HG03558 (cell line): ENCODE measurements around the gene SPAG16.

Source experiments
- ATAC-seq: cut with Tn5 transposase; IDR thresholded peaks from one replicate; pipeline ENCODE4 v1.9.1; 2021; ENCODE audit warnings: moderate number of reproducible peaks; ENCODE audit not compliant: unreplicated experiment; ENCODE audit errors: extremely low read depth

Gene SPAG16

GRCh38 chr2:213284105-213285090, at the start of gene SPAG16:
SPAG16 (plus strand) TSS chr2:213284464.
- ATAC-seq: peak; percentile 99

- no peak for ATAC-seq
Measured at GRCh38 chr2:213234641-213235040, 49.6 kb upstream of the SPAG16 start.

- ATAC-seq: no peak
Measured at GRCh38 chr2:213235741-213236140, 48.5 kb upstream of the SPAG16 start.

- ATAC-seq: no peak
Measured at GRCh38 chr2:213237251-213237650, 47.0 kb upstream of the SPAG16 start.

GRCh38 chr2:213237787-213238186, 46.5 kb upstream of the SPAG16 start:
- ATAC-seq: no peak

- ATAC-seq: peak; percentile 39
Measured at GRCh38 chr2:213238753-213239495, 45.3 kb upstream of the SPAG16 start.

- no peak for ATAC-seq
Measured at GRCh38 chr2:213241817-213242216, 42.4 kb upstream of the SPAG16 start.

- no peak for ATAC-seq
Measured at GRCh38 chr2:213242653-213243052, 41.6 kb upstream of the SPAG16 start.

GRCh38 chr2:213243189-213244044, 40.8 kb upstream of the SPAG16 start:
- no peak for ATAC-seq

- no peak for ATAC-seq
Measured at GRCh38 chr2:213246497-213247281, 37.6 kb upstream of the SPAG16 start.

- no peak for ATAC-seq
Measured at GRCh38 chr2:213247566-213247965, 36.7 kb upstream of the SPAG16 start.

- no peak for ATAC-seq
Measured at GRCh38 chr2:213248637-213249036, 35.6 kb upstream of the SPAG16 start.

- no peak for ATAC-seq
Measured at GRCh38 chr2:213249502-213249901, 34.8 kb upstream of the SPAG16 start.

- ATAC-seq: peak; percentile 76
Measured at GRCh38 chr2:213251618-213252017, 32.6 kb upstream of the SPAG16 start.

- ATAC-seq: no peak
Measured at GRCh38 chr2:213252206-213252605, 32.1 kb upstream of the SPAG16 start.

- ATAC-seq: no peak
Measured at GRCh38 chr2:213253162-213253561, 31.1 kb upstream of the SPAG16 start.

GRCh38 chr2:213259266-213259665, 25.0 kb upstream of the SPAG16 start:
- ATAC-seq: no peak

- no peak for ATAC-seq
Measured at GRCh38 chr2:213261237-213261636, 23.0 kb upstream of the SPAG16 start.

GRCh38 chr2:213261715-213262114, 22.5 kb upstream of the SPAG16 start:
- ATAC-seq: no peak

GRCh38 chr2:213265679-213266078, 18.6 kb upstream of the SPAG16 start:
- ATAC-seq: no peak
